ENCODE results near the gene MYLK.
A peak's percentile ranks its signal among the peaks of the same experiment; 100 is the strongest.

The MYLK gene

DNA sequence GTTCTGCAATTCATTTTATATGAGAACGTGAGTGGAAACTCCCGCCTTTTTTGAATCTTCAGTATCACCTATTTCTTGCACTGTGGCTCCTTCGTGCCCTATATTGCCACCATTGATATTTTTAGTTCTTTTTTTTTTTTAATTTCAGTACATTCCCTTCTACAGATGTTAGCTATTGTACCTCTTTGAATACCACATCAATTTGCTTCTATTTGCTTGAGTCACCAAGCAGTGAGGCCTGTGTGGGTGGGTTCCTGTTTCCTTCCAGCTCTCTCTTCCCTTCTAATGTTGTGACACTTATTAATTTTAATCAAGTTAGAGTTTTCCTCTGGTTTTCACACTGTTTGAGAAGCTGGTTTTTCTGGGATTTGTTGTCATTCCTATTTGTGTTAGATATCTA is 308.0 kb downstream of the MYLK start:
- peaks cover 32% of the 10 kb centered on the region for H3K4me1 Mint-ChIP-seq
- H3K27me3 Mint-ChIP-seq, result no peaks in the 10 kb centered on the region
- no peak for DNase-seq
- H3K4me3 Mint-ChIP-seq, result peak overlapping the region; percentile 40 to 52
- peak overlapping the region; percentile 69 to 80 for H3K27ac Mint-ChIP-seq
- no peaks in the 10 kb centered on the region for H3K9me3 Mint-ChIP-seq
- peak; percentile 88 for ATAC-seq

DNA sequence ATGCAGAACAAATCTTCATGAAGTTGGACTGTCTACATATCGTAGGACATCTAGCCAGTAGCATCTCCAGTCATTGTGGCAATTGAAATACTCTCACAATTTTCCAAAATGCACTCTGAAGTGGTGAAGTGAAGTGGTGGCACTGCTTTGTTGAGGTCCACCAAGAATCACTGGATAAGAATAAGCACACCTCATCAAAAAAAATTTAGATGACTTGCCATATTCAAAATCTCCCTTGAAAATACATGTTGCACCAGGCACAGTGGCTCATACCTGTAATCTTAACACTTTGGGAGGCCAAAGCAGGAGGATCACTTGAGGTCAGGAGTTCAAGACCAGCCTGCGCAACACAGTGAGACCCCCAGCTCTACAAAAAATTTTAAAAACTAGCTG is 312.2 kb downstream of the MYLK start:
- Mint-ChIP-seq H3K27me3 (no peaks in the 10 kb centered on the region), H3K9me3 (no peaks in the 10 kb centered on the region), H3K4me3 (no peak overlapping the region), H3K27ac (no peak overlapping the region), H3K4me1 (peaks cover 37% of the 10 kb centered on the region)
- DNase-seq, result no peak
- no peak for ATAC-seq

GRCh38 chr3:123571264-123571972 is 312.7 kb downstream of the MYLK start:
- H3K27ac Mint-ChIP-seq, result no peak overlapping the region
- H3K27me3 Mint-ChIP-seq, result no peaks in the 10 kb centered on the region
- ATAC-seq, result no peak
- no peak for DNase-seq
- H3K4me1 Mint-ChIP-seq, result peaks cover 32% of the 10 kb centered on the region
- no peaks in the 10 kb centered on the region for H3K9me3 Mint-ChIP-seq
- H3K4me3 Mint-ChIP-seq, result no peak overlapping the region

DNA sequence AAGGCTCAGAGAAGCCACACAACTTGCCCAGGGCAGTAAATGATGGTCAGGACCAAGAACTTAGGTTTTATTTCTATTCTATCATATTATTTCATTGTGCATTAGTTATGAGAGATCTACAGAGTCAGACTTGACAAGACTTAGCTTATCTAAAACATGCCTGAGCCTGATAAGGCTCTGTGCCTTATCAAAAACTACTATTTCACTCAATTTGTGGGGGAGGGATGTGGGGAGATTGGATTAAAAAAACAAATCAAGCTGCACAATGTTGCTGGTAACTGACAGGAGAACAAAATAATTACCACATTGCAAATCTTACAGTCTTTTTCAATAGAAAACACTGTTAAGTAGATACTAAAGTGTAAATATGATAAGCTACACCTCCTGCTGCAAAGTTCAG is 315.3 kb downstream of the MYLK start:
- Mint-ChIP-seq H3K27ac (no peak overlapping the region), H3K4me1 (peaks cover 26% of the 10 kb centered on the region), H3K4me3 (no peak overlapping the region), H3K9me3 (no peaks in the 10 kb centered on the region), H3K27me3 (no peaks in the 10 kb centered on the region)
- DNase-seq, result no peak
- ATAC-seq, result no peak

- Mint-ChIP-seq H3K4me1 (peaks cover 28% of the 10 kb centered on the region), H3K4me3 (no peak overlapping the region), H3K27ac (no peak overlapping the region), H3K9me3 (no peaks in the 10 kb centered on the region), H3K27me3 (no peaks in the 10 kb centered on the region)
- no peak for DNase-seq
- ATAC-seq, result no peak
Measured at GRCh38 chr3:123568034-123568433, 316.1 kb downstream of the MYLK start.

GRCh38 chr3:123564056-123564455 is 320.1 kb downstream of the MYLK start:
- Mint-ChIP-seq H3K4me1 (peaks cover 18% of the 10 kb centered on the region), H3K27me3 (no peaks in the 10 kb centered on the region), H3K9me3 (no peaks in the 10 kb centered on the region), H3K27ac (no peak overlapping the region), H3K4me3 (no peak overlapping the region)
- ATAC-seq, result no peak
- no peak for DNase-seq

DNA sequence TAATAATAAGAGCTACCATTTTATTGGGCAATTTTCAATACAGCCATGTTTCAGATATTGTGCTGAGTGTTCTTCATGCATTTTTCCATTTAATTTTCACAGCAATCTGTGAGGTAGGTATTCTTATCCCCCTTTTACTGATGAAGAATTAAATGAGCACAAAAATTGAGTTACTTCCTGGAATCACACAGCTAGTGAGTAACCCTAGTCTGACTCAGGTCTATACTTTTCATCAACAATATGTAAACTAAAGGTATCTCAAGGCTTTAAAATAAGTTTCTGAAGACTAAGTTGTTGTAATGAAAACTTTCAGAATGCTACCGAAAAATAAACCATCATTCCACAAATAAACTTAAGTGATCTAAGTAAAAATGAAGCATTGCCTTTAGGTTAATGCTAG is 321.6 kb downstream of the MYLK start:
- DNase-seq, result no peak

GRCh38 chr3:123561188-123561587 is 322.9 kb downstream of the MYLK start:
- DNase-seq (no peak), ATAC-seq (no peak)
- Mint-ChIP-seq H3K27ac (no peak overlapping the region), H3K4me3 (no peak overlapping the region), H3K27me3 (no peaks in the 10 kb centered on the region), H3K9me3 (no peaks in the 10 kb centered on the region), H3K4me1 (peaks cover 13% of the 10 kb centered on the region)

More for the DNA sequence above, 321.6 kb downstream of the MYLK start:
- H3K27ac Mint-ChIP-seq, result no peak overlapping the region
- peaks cover 17% of the 10 kb centered on the region for H3K4me1 Mint-ChIP-seq
- no peaks in the 10 kb centered on the region for H3K9me3 Mint-ChIP-seq
- ATAC-seq, result no peak
- no peaks in the 10 kb centered on the region for H3K27me3 Mint-ChIP-seq
- H3K4me3 Mint-ChIP-seq, result no peak overlapping the region

All from stimulated activated naive CD8-positive, alpha-beta T cell treated with anti-CD3 and anti-CD28 coated beads, Interleukin-15, amount 100 ng/mL, for 72 hours (primary cell).